OCI-LY1 (cell line): ENCODE data around the gene GBP6.

Experiments
- EZH2 ChIP-seq: fragments of 200-600 bp; sonication (generic), shearing (Covaris generic); IDR thresholded peaks from 2 replicates; pipeline ENCODE4 v1.8.0; 2017; ENCODE audit warnings: borderline replicate concordance, mixed run types, mild to moderate bottlenecking, antibody characterized with exemption, low read length, moderate library complexity, mixed read lengths
- TF ChIP-seq, protein P1 (sequence below): fragments of 200-600 bp; sonication (generic), shearing (Covaris generic); IDR thresholded peaks from 2 replicates; pipeline ENCODE4 v1.5.1; 2017; ENCODE audit warnings: mild to moderate bottlenecking, antibody characterized with exemption, low read length, moderate library complexity, mixed read lengths

DNA sequence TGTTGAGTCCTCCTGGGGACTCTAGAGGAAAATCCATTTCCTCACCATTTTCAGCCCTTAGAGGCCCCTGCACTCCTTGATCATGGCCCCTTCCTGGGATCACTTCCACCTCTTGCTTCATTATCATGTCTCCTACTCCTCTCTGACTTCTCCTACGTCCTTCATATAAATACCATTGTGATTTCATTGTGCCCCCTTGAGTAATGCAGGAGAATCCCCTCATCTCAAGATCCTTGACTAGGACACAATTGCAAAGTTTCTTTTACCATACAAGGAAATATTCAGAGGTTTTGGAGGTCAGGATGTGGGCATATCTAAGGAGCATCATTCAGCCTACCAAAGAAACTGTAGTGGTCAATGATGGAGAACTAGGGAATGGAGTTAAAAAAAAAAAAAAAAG is 8.8 kb upstream of the GBP6 start:
- TF ChIP-seq EZH2 = no peak
- TF ChIP-seq, protein P1, sequence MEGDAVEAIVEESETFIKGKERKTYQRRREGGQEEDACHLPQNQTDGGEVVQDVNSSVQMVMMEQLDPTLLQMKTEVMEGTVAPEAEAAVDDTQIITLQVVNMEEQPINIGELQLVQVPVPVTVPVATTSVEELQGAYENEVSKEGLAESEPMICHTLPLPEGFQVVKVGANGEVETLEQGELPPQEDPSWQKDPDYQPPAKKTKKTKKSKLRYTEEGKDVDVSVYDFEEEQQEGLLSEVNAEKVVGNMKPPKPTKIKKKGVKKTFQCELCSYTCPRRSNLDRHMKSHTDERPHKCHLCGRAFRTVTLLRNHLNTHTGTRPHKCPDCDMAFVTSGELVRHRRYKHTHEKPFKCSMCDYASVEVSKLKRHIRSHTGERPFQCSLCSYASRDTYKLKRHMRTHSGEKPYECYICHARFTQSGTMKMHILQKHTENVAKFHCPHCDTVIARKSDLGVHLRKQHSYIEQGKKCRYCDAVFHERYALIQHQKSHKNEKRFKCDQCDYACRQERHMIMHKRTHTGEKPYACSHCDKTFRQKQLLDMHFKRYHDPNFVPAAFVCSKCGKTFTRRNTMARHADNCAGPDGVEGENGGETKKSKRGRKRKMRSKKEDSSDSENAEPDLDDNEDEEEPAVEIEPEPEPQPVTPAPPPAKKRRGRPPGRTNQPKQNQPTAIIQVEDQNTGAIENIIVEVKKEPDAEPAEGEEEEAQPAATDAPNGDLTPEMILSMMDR = no peak
